ENCODE results near the gene PSMA4.
"Not testable (repeated sequence)": the region's sequence is repeated elsewhere in the genome, so short reads cannot be mapped to it uniquely, and the experiment has no call there.

GRCh38 chr15:78520035-78520434 lies 20.2 kb upstream of the PSMA4 start:
- TF ChIP-seq, protein P1, sequence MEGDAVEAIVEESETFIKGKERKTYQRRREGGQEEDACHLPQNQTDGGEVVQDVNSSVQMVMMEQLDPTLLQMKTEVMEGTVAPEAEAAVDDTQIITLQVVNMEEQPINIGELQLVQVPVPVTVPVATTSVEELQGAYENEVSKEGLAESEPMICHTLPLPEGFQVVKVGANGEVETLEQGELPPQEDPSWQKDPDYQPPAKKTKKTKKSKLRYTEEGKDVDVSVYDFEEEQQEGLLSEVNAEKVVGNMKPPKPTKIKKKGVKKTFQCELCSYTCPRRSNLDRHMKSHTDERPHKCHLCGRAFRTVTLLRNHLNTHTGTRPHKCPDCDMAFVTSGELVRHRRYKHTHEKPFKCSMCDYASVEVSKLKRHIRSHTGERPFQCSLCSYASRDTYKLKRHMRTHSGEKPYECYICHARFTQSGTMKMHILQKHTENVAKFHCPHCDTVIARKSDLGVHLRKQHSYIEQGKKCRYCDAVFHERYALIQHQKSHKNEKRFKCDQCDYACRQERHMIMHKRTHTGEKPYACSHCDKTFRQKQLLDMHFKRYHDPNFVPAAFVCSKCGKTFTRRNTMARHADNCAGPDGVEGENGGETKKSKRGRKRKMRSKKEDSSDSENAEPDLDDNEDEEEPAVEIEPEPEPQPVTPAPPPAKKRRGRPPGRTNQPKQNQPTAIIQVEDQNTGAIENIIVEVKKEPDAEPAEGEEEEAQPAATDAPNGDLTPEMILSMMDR (conservative IDR thresholded peaks at IDR 0.05) = not testable (repeated sequence)
- not testable (repeated sequence) for TF ChIP-seq ZFX (IDR thresholded peaks at IDR 0.05)
